HepG2 (cell line): ENCODE data around the gene PTH2. TPM values are rescaled to one million over a fixed set of nuclear protein-coding genes. Genes with fewer than 3 reads are reported as not detected.
A peak's percentile ranks its signal among the peaks of the same experiment; 100 is the strongest.

ENCODE experiments used
- ATAD3A ChIP-seq: sonication (generic); formaldehyde crosslinking; IDR thresholded peaks from 2 replicates; pipeline ENCODE4 v1.4.0; 2020; ENCODE audit warnings: missing genetic modification reagents
- CENPT ChIP-seq: sonication (generic); formaldehyde crosslinking; IDR thresholded peaks from 2 replicates; pipeline ENCODE4 v1.8.0; 2022; ENCODE audit warnings: low read depth, mild to moderate bottlenecking, moderate library complexity, missing genetic modification reagents
- DDIT3 ChIP-seq: sonication (generic); formaldehyde crosslinking; IDR thresholded peaks from 2 replicates; pipeline ENCODE4 v1.4.0; 2020; ENCODE audit warnings: mild to moderate bottlenecking, missing genetic modification reagents
- ETV6 ChIP-seq: sonication (generic); formaldehyde crosslinking; conservative IDR thresholded peaks from 2 replicates; pipeline ENCODE4 v1.4.0; 2020; ENCODE audit warnings: missing genetic modification reagents
- FOXK1 ChIP-seq: sonication (generic); formaldehyde crosslinking; IDR thresholded peaks from 2 replicates; pipeline ENCODE4 v1.4.0; 2020; ENCODE audit warnings: low read depth, missing genetic modification reagents, borderline replicate concordance
- ISX ChIP-seq: sonication (generic); formaldehyde crosslinking; conservative IDR thresholded peaks from 2 replicates; pipeline ENCODE4 v1.5.0; 2020; ENCODE audit warnings: missing genetic modification reagents
- JUN ChIP-seq: sonication (generic); formaldehyde crosslinking; IDR thresholded peaks from 2 replicates; pipeline ENCODE4 v1.4.0; 2020; ENCODE audit warnings: mild to moderate bottlenecking, missing genetic modification reagents
- MED1 ChIP-seq: sonication (generic); formaldehyde crosslinking; IDR thresholded peaks from 2 replicates; pipeline ENCODE4 v1.4.0; 2020; ENCODE audit warnings: missing genetic modification reagents
- MTERF4 ChIP-seq: sonication (generic); formaldehyde crosslinking; IDR thresholded peaks from 2 replicates; pipeline ENCODE4 v1.8.0; 2023; ENCODE audit warnings: mild to moderate bottlenecking, missing genetic modification reagents
- MXD4 ChIP-seq: IDR thresholded peaks from 2 replicates; pipeline ENCODE4 v1.6.1; 2016; ENCODE audit warnings: mild to moderate bottlenecking, missing biosample characterization, missing genetic modification reagents
- NFAT5 ChIP-seq: sonication (generic); formaldehyde crosslinking; IDR thresholded peaks from 2 replicates; pipeline ENCODE4 v1.4.0; 2020; ENCODE audit warnings: missing genetic modification reagents
- NFIC ChIP-seq: IDR thresholded peaks from 2 replicates; pipeline ENCODE4 v1.6.1; 2012; ENCODE audit warnings: mild to moderate bottlenecking, low read length, inconsistent platforms
- RAD21 ChIP-seq: fragments of 450-650 bp; formaldehyde crosslinking; IDR thresholded peaks from 2 replicates; pipeline ENCODE4 v1.5.0; 2020; ENCODE audit warnings: mild to moderate bottlenecking
- SALL1 ChIP-seq: sonication (generic); formaldehyde crosslinking; IDR thresholded peaks from 2 replicates; pipeline ENCODE4 v1.8.0; 2022; ENCODE audit warnings: mild to moderate bottlenecking, missing genetic modification reagents
- SP1 ChIP-seq, 2 experiments: fragments of 450-650 bp in 1 of 2; sonication (generic) in 1 of 2; formaldehyde crosslinking in 1 of 2; IDR thresholded peaks; 2 replicates each; pipeline versions ENCODE4 v1.4.0 to v1.6.1; 2016 to 2020; ENCODE audit warnings: missing genetic modification reagents in 1 of 2
- TFDP1 ChIP-seq: IDR thresholded peaks from 2 replicates; pipeline ENCODE4 v1.6.1; 2016; ENCODE audit warnings: missing compliant biosample characterization, missing genetic modification reagents, borderline replicate concordance
- TGIF2 ChIP-seq: IDR thresholded peaks from 2 replicates; pipeline ENCODE4 v1.6.1; 2016; ENCODE audit warnings: control low read depth, missing compliant biosample characterization
- ZNF12 ChIP-seq: sonication (generic); formaldehyde crosslinking; IDR thresholded peaks from 2 replicates; pipeline ENCODE4 v1.5.0; 2020; ENCODE audit warnings: missing genetic modification reagents
- ZNF652 ChIP-seq: IDR thresholded peaks from 2 replicates; pipeline ENCODE4 v1.6.1; 2016; ENCODE audit warnings: low read depth, borderline replicate concordance
- ZNF772 ChIP-seq: sonication (generic); formaldehyde crosslinking; IDR thresholded peaks from 2 replicates; pipeline ENCODE4 v1.5.0; 2020; ENCODE audit warnings: mild to moderate bottlenecking, missing genetic modification reagents
- polyA plus RNA-seq, 8 experiments: library from polyadenylated mRNA; depleted of rRNA in 3 of 8; stranded (reverse) in 7 of 8; unstranded in 1 of 8; fragments of >200 nt; fragmentation: Illumina TruSeq in 4 of 8; extraction: Trizol in 4 of 8; gene quantifications; 2 replicates each; pipeline versions ENCODE4 v1.2.1 to v1.2.3, GENCODE V29; 2011 to 2016; ENCODE audit warnings: low read depth in 4 of 8, missing spikeins in 1 of 8, mixed read lengths in 1 of 8; ENCODE audit not compliant: insufficient read depth in 1 of 8
- total RNA-seq, 5 experiments: library from RNA; depleted of rRNA; stranded (reverse); fragments of >200 nt; fragmentation: Illumina TruSeq; extraction: Trizol; gene quantifications; 2 replicates each; pipeline ENCODE4 v1.2.3, GENCODE V29; 2016; ENCODE audit warnings: low read depth in 1 of 5

PTH2 gene
- total and polyA plus RNA-seq, 2 of the 13 experiments (the other 11 are each of a cell fraction or from before 2014, with no cell fraction given), result not detected

GRCh38 chr19:49391581-49392399 lies 31.5 kb downstream of the PTH2 start (continued):
- no peak for TF ChIP-seq DDIT3 (CRISPR knock-in tag)
- TF ChIP-seq ATAD3A (CRISPR knock-in tag), result no peak
- no peak for TF ChIP-seq ZNF772
- no peak for TF ChIP-seq JUN (CRISPR knock-in tag)
- 0 out of 2 replicates have a peak, but pooled peaks have one; percentile 27 for TF ChIP-seq MED1
- no peak for TF ChIP-seq MXD4 (CRISPR knock-in tag)
- TF ChIP-seq ZNF12 (CRISPR knock-in tag), result no peak
- no peak for TF ChIP-seq SP1 (IDR thresholded peaks at IDR 0.05)
- 0 out of 2 replicates have a peak, but pooled peaks have one; percentile 17 for TF ChIP-seq SP1 (CRISPR knock-in tag; IDR thresholded peaks at IDR 0.05)
- no peak; the same call in 1 of the 2 replicates for TF ChIP-seq TFDP1
- TF ChIP-seq RAD21, result peak; percentile 85
- 0 out of 2 replicates have a peak, but pooled peaks have one; percentile 56 for TF ChIP-seq TGIF2 (CRISPR knock-in tag)
- TF ChIP-seq MTERF4 (CRISPR knock-in tag), result no peak
- no peak for TF ChIP-seq ISX
- TF ChIP-seq ZNF652, result no peak
- no peak for TF ChIP-seq ETV6
- peak; percentile 49; the same call in 1 of the 2 replicates for TF ChIP-seq SALL1 (CRISPR knock-in tag)
- no peak for TF ChIP-seq NFIC
- TF ChIP-seq CENPT, result no peak
- TF ChIP-seq FOXK1 (CRISPR knock-in tag), result no peak
- no peak for TF ChIP-seq NFAT5 (CRISPR knock-in tag)
